ENCODE data around the gene TBC1D9B. TPM values are rescaled to one million over a fixed set of nuclear protein-coding genes. Genes with fewer than 3 reads are reported as not detected.

Gene TBC1D9B
- total RNA-seq, 1 experiment from 2014 or later: 70.9 TPM

DNA sequence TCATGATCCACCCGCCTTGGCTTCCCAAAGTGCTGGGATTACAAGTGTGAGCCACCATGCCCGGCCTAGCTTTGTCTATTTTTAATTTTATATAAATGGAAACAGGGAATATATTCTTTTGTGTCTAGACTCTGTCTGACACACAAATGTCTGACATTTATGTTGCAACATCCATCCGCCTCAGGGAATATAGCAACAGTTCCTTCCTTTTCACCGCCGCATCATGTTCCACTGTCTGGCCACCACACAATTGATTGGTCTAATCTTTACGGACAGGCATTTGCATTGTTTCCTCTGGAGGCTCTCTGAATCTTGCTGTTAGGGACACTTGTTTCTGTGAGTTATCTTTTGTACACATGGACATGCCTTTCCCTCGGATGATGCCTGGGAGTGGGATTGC is 20.1 kb upstream of the TBC1D9B start (continued):
- TF ChIP-seq, protein P1, sequence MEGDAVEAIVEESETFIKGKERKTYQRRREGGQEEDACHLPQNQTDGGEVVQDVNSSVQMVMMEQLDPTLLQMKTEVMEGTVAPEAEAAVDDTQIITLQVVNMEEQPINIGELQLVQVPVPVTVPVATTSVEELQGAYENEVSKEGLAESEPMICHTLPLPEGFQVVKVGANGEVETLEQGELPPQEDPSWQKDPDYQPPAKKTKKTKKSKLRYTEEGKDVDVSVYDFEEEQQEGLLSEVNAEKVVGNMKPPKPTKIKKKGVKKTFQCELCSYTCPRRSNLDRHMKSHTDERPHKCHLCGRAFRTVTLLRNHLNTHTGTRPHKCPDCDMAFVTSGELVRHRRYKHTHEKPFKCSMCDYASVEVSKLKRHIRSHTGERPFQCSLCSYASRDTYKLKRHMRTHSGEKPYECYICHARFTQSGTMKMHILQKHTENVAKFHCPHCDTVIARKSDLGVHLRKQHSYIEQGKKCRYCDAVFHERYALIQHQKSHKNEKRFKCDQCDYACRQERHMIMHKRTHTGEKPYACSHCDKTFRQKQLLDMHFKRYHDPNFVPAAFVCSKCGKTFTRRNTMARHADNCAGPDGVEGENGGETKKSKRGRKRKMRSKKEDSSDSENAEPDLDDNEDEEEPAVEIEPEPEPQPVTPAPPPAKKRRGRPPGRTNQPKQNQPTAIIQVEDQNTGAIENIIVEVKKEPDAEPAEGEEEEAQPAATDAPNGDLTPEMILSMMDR (IDR thresholded peaks at IDR 0.05): no peak
- no peak for TF ChIP-seq FOXJ3 (CRISPR knock-in tag; IDR thresholded peaks at IDR 0.05; ENCODE audit: borderline replicate concordance)

DNA sequence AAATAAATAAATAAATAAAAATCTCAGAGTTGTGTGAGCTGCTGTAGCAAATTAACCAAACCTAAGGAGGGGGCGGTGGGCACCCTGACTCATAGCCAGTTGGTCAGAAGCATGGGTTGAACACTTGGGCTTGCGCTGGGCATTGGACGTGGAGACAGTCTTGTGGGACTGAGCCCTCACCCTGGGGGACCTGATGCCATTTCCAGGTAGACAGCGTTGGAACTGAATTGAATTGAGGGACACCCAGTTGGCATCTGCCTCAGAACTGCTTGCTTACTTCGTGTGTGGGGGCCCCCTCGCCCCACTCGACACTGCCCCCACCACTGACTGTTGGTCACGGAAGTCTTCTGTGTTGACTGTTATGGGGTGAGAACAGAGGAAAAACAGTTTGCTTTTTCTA is 19.0 kb upstream of the TBC1D9B start:
- DNase-seq (ENCODE audit: low spot score): no peak
- peaks cover 3% of the 10 kb centered on the region; the same call in 1 of the 2 replicates for H3K27me3 Mint-ChIP-seq (ENCODE audit: low read depth)
- H3K36me3 Mint-ChIP-seq: no peaks in the 10 kb centered on the region
- no peak overlapping the region for H3K27ac Mint-ChIP-seq
- peaks cover 6% of the 10 kb centered on the region for H3K4me1 Mint-ChIP-seq
- ChIA-PET POLR2A (no interaction called here), CTCF (no interaction called here)
- peaks cover 14% of the 10 kb centered on the region; the same call in 1 of the 2 replicates for H3K9me3 Mint-ChIP-seq
- H3K4me3 Mint-ChIP-seq: no peak overlapping the region
- no peak for TF ChIP-seq FOXP1 (CRISPR knock-in tag; IDR thresholded peaks at IDR 0.05; ENCODE audit: borderline replicate concordance)
- no peak for ATAC-seq

DNA sequence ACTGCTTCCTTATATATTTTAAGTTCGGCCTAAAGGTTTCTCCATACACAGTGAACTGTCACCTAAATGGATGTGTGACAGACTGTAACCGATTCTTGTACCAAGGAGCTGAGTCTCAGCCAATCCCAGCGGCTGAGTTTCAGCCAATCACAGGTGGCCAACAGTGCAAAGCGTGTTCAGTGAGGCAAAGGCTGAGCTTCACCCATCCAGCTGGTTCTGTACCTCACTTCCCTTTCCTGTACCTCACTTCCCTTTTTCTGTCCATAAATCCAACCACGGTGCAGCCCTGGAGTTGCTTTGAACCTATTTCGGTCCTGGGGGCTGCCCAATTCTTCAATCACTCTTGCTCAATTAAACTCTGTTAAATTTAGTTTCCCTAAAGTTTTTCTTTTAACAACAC is 15.7 kb upstream of the TBC1D9B start:
- Mint-ChIP-seq H3K27me3 (ENCODE audit: low read depth) (peaks cover 3% of the 10 kb centered on the region; the same call in 1 of the 2 replicates), H3K4me1 (peaks cover 11% of the 10 kb centered on the region), H3K36me3 (no peaks in the 10 kb centered on the region), H3K4me3 (no peak overlapping the region), H3K9me3 (no peaks in the 10 kb centered on the region), H3K27ac (no peak overlapping the region)
- no peak for DNase-seq (ENCODE audit: low spot score)
- ATAC-seq: no peak
- TF ChIP-seq SOX15 (CRISPR knock-in tag; IDR thresholded peaks at IDR 0.05) (no peak), SMAD3 (CRISPR knock-in tag; IDR thresholded peaks at IDR 0.05; ENCODE audit: borderline replicate concordance) (no peak), ZNF396 (CRISPR knock-in tag; IDR thresholded peaks at IDR 0.05; ENCODE audit: borderline replicate concordance) (no peak), OVOL2 (CRISPR knock-in tag; IDR thresholded peaks at IDR 0.05; ENCODE audit: borderline replicate concordance) (no peak), JUN (CRISPR knock-in tag; IDR thresholded peaks at IDR 0.05) (no peak), MXD4 (CRISPR knock-in tag; IDR thresholded peaks at IDR 0.05; ENCODE audit: borderline replicate concordance) (no peak), ZNF219 (CRISPR knock-in tag; IDR thresholded peaks at IDR 0.05; ENCODE audit: borderline replicate concordance) (no peak)
- TF ChIP-seq, protein P2, sequence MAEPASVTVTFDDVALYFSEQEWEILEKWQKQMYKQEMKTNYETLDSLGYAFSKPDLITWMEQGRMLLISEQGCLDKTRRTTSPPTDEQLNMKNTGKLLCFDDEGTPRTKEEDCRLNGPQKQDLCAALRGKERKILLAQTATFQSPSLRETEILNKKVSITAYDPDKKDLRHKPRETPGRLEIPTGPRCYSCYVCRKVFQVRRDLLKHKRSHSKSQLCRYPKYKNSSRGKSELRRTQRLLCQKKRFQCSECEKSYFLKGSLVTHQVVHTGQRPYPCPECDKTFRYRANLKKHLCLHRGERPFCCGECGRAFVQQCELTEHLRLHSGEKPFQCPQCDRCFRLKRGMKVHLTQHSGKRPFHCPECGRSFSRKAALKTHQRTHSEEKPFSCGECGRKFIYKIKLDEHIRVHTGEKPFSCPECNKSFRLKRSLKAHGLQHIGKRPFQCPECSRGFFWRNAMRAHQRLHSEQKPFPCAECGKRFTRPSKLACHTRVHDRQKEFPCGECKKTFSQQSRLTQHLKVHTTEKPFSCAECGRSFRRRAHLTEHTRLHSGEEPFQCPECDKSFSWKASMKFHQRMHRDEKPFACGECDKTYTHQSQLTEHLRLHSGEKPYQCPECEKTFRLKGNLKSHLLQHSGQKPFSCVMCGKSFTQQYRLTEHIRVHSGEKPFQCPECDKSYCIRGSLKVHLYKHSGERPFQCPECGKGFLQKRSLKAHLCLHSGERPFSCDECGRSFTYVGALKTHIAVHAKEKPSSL (CRISPR knock-in tag; conservative IDR thresholded peaks at IDR 0.05): no peak
- TF ChIP-seq, protein P3, sequence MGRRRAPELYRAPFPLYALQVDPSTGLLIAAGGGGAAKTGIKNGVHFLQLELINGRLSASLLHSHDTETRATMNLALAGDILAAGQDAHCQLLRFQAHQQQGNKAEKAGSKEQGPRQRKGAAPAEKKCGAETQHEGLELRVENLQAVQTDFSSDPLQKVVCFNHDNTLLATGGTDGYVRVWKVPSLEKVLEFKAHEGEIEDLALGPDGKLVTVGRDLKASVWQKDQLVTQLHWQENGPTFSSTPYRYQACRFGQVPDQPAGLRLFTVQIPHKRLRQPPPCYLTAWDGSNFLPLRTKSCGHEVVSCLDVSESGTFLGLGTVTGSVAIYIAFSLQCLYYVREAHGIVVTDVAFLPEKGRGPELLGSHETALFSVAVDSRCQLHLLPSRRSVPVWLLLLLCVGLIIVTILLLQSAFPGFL (CRISPR knock-in tag; IDR thresholded peaks at IDR 0.05; ENCODE audit: borderline replicate concordance): no peak
- TF ChIP-seq, protein P4, sequence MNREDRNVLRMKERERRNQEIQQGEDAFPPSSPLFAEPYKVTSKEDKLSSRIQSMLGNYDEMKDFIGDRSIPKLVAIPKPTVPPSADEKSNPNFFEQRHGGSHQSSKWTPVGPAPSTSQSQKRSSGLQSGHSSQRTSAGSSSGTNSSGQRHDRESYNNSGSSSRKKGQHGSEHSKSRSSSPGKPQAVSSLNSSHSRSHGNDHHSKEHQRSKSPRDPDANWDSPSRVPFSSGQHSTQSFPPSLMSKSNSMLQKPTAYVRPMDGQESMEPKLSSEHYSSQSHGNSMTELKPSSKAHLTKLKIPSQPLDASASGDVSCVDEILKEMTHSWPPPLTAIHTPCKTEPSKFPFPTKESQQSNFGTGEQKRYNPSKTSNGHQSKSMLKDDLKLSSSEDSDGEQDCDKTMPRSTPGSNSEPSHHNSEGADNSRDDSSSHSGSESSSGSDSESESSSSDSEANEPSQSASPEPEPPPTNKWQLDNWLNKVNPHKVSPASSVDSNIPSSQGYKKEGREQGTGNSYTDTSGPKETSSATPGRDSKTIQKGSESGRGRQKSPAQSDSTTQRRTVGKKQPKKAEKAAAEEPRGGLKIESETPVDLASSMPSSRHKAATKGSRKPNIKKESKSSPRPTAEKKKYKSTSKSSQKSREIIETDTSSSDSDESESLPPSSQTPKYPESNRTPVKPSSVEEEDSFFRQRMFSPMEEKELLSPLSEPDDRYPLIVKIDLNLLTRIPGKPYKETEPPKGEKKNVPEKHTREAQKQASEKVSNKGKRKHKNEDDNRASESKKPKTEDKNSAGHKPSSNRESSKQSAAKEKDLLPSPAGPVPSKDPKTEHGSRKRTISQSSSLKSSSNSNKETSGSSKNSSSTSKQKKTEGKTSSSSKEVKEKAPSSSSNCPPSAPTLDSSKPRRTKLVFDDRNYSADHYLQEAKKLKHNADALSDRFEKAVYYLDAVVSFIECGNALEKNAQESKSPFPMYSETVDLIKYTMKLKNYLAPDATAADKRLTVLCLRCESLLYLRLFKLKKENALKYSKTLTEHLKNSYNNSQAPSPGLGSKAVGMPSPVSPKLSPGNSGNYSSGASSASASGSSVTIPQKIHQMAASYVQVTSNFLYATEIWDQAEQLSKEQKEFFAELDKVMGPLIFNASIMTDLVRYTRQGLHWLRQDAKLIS (CRISPR knock-in tag; IDR thresholded peaks at IDR 0.05; ENCODE audit: borderline replicate concordance): no peak
- ChIA-PET POLR2A (no interaction called here), CTCF (interaction anchor here (1.1 kb wide), 1 partner anchor 52 kb away, joined by 3 read pairs; no protein-coding TSS in a partner anchor)
